RWPE1 (cell line): Measurements from ENCODE around the gene TMEM61.

Source experiments
- CTCF ChIA-PET: fragments of 350-600 bp; sonication (Branson Sonifier 250); formaldehyde crosslinking; extraction: SDS; loops from one replicate; lab custom pipeline; 2021; lab: Yijun Ruan, JAX
- POLR2A ChIA-PET: fragments of 400-600 bp; formaldehyde crosslinking; extraction: SDS; loops from one replicate; lab custom pipeline; 2020; ENCODE audit warnings: antibody characterized with exemption; ENCODE audit not compliant: low non-redundant PET; lab: Yijun Ruan, JAX
- DNase-seq: peaks from one replicate; pipeline ENCODE4 v3.0.0; 2012; ENCODE audit warnings: low spot score
- H3K27ac ChIP-seq: fragments of 450-650 bp; 2 replicates; pipeline ENCODE4 v1.5.1; 2017
- TF ChIP-seq, protein P1 (sequence below): fragments of 450-650 bp; conservative IDR thresholded peaks from 2 replicates; pipeline ENCODE4 v1.5.1; 2017; ENCODE audit warnings: low read depth, mild to moderate bottlenecking

The TMEM61 gene

DNA sequence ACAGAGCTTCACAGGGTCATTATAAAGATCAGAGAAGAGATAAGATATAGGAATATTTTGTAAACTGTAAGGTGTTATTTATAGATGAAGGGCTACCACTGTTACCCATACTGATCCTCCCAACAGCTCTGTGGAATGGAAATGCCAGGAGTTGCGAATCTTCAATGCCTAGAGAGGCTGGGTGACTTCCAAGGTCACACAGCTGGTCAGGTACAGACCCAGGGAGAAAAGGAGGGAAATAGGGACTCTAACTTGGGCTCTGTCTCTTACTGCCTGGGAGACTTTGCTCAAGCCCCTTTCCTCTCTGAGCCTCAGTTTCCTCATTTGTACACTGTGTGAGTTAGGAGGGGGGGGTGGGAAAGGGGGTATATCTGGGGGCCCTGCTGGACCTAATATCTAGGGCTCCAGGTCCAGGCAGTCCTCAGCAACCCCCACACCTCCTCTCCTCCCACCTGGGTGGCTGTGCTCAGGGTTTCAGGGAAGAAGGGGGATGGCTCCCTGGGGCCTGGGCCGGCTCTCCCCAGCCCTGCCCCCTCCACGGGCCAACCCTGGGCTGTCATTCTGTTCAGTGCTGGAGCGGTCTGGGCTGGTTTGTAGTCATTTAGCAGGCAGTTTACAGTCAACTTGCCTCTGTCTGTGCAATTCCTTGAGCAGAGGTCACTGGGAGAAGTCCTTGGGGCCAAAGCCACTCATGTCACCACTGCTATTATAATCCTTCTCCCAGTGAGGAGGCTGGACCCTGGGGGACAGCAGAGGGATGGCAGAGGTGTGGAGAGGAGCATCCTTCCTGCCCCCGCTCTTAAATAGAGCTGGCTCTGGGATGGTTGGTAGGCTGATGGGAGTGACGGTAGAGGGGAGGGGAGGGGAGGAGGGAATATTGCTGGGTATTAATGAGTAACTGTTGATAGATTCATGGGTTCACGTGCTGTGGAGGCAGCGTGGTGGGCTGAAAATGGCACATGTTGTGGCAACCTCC lies 20.0 kb downstream of the TMEM61 start:
- POLR2A ChIA-PET, result no interaction called here
- TF ChIP-seq, protein P1, sequence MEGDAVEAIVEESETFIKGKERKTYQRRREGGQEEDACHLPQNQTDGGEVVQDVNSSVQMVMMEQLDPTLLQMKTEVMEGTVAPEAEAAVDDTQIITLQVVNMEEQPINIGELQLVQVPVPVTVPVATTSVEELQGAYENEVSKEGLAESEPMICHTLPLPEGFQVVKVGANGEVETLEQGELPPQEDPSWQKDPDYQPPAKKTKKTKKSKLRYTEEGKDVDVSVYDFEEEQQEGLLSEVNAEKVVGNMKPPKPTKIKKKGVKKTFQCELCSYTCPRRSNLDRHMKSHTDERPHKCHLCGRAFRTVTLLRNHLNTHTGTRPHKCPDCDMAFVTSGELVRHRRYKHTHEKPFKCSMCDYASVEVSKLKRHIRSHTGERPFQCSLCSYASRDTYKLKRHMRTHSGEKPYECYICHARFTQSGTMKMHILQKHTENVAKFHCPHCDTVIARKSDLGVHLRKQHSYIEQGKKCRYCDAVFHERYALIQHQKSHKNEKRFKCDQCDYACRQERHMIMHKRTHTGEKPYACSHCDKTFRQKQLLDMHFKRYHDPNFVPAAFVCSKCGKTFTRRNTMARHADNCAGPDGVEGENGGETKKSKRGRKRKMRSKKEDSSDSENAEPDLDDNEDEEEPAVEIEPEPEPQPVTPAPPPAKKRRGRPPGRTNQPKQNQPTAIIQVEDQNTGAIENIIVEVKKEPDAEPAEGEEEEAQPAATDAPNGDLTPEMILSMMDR, result no peak
- CTCF ChIA-PET, result interaction anchor here (0.6 to 2.4 kb wide), 3 partner anchors 50 to 344 kb away, joined by 3 to 14 read pairs (median 6); no protein-coding TSS in a partner anchor
- H3K27ac ChIP-seq, result no peak overlapping the region
- no peak for DNase-seq

DNA sequence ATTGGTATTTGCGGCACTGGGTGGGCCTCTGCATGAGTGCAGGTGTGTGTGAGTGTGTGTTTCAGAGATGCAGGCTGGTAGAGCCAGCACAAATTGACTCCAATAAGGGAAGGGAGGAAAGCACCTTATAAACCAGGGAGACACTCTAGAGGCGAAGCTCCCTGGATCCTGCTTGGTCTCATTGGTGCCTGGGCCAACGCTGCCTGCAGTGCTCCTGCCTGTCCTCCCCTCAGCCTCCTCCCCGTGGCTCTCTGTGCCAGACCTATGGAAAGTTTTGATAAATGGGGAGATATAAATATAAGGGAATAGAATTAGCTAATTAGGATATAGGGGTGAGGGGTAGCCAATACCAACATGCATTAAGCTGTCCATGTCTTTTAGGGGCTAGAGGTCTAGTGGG lies 20.9 kb downstream of the TMEM61 start:
- CTCF ChIA-PET, result no interaction called here
- H3K27ac ChIP-seq, result no peak overlapping the region
- TF ChIP-seq, protein P1, result no peak
- no peak for DNase-seq
- POLR2A ChIA-PET, result no interaction called here

DNA sequence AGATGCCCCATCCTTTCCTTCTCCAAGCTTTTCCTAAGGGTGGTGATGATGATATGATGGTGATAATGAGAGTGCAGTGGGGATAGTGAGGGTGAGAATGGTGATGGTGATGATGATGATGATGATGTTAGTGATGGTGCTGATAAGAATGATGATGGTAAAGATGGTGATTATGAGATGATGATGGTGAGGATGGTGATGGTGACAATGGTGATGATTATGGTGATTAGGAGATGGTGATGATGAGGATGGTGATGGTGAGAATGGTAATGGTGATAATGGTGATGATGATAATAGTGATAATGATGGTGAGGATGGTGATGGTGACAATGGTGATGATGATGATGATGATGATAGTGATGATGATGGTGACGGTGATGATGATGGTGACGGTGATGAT lies 22.3 kb downstream of the TMEM61 start:
- ChIA-PET POLR2A (no interaction called here), CTCF (interaction anchor here (0.6 to 3.1 kb wide), 6 partner anchors 10 to 87 kb away, joined by 3 to 12 read pairs (median 4); no protein-coding TSS in a partner anchor)
- TF ChIP-seq, protein P1, result no peak
- DNase-seq, result no peak
- H3K27ac ChIP-seq, result no peak overlapping the region

DNA sequence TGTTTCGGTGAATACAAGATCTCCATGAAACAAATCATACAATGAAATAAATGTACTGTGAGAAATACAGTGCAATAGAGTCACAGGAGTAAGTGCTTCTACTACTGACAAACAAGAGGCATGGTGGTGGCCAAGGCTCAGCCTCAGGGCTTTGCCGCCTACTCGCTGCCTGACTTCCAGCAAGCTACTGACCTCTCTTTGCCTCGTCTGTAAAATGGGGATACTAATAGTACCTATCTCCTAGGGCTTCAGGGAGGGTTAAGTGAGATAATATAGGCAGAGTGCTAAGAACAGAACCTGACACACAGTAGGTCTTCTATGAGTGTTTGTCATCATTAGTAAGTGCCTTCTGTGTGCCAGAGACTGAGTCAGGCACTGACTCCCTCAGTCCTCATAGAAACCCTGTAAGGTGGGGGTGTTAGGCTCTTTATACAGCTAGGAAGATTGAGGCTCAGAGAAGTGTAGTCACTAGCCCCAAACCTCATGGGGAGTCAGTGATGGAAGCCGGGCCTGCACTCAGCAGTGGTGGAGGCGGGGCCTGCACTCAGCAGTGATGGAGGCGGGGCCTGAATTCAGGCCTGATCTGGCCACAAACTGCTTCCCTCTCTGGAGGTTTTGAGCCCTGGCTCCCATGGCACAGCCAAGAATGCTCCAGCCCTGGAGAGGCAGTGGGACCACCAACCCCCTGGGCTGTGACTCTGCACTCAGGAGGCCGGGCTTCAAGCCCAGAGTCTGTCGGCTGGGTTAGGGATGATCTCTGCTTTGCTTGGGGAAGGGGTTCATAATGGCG lies 25.1 kb downstream of the TMEM61 start:
- DNase-seq, result no peak
- TF ChIP-seq, protein P1, result no peak
- CTCF ChIA-PET, result interaction anchor here (0.7 to 1.0 kb wide), 2 partner anchors 9 to 61 kb away, joined by 3 to 5 read pairs; no protein-coding TSS in a partner anchor
- POLR2A ChIA-PET, result no interaction called here
- H3K27ac ChIP-seq, result no peak overlapping the region

- CTCF ChIA-PET, result interaction anchor here (0.5 to 0.6 kb wide), 2 partner anchors 15 to 34 kb away, joined by 3 to 4 read pairs; no protein-coding TSS in a partner anchor
- POLR2A ChIA-PET, result no interaction called here
- no peak overlapping the region for H3K27ac ChIP-seq
- DNase-seq, result no peak
- TF ChIP-seq, protein P1, result no peak
Observed at GRCh38 chr1:55006931-55007330, 26.5 kb downstream of the TMEM61 start.

- POLR2A ChIA-PET, result no interaction called here
- TF ChIP-seq, protein P1, result no peak
- H3K27ac ChIP-seq, result no peak overlapping the region
- DNase-seq, result peak; percentile 72
- CTCF ChIA-PET, result interaction anchor here (0.6 to 1.0 kb wide), 3 partner anchors 11 to 33 kb away, joined by 3 to 7 read pairs (median 3); no protein-coding TSS in a partner anchor
Observed at GRCh38 chr1:55007625-55008024, 27.2 kb downstream of the TMEM61 start.
